Occipital lobe (tissue), 2 donors: ENCODE measurements around the gene ATG7. TPM values are rescaled to one million over a fixed set of nuclear protein-coding genes. Genes with fewer than 3 reads are reported as not detected.
A peak's percentile ranks its signal among the peaks of the same experiment; 100 is the strongest.
"Not testable (repeated sequence)": the region's sequence is repeated elsewhere in the genome, so short reads cannot be mapped to it uniquely, and the experiment has no call there.

ENCODE experiments used
- DNase-seq: peaks from one replicate; lab custom pipeline; 2025; lab: John Stamatoyannopoulos, UW
- total RNA-seq: library from RNA; depleted of rRNA; stranded (reverse); fragments of >200 nt; gene quantifications from one replicate; pipeline ENCODE4 v1.2.3, GENCODE V29; 2014

The ATG7 gene
- total RNA-seq, 1 donor from 2014 or later = 22.6 TPM

DNA sequence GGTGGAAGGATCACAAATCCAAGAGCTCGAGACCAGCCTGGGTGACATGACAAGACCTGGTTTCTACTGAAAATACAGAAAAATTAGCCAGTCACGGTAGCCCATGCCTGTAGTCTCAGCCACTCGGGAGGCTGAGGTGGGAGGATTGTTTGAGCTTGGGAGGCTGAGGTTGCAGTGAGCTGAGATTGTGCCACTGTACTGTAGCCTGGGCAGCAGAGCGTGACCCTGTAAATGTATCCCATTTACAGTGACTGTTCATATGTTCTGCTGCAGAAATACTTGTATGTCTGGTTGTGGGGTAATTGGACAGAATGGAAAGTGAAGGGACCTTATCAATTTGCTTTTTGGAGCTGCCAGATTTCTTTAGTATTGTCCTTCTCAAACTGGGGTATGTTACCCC is 24.9 kb downstream of the ATG7 start:
- DNase-seq = no peak

DNA sequence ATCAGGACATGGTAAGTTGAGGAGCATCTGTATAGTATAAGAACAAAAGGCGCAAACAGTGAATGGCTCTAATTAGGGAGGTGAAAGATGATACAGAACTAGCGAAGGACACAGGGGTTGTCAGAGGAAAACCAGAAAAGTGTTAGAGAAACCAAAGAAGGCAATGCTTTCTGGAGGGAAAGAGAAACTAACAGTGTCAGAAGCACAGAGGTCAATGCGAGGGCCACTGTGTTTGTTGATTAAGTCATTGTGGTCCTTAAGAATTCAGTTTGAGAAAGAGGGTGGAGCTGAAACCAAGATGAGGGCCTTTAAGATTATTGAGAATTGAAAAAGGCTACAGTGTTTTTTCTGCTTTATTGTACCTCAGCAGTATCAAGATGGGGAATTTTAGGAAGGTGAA is 28.8 kb downstream of the ATG7 start:
- no peak for DNase-seq

DNA sequence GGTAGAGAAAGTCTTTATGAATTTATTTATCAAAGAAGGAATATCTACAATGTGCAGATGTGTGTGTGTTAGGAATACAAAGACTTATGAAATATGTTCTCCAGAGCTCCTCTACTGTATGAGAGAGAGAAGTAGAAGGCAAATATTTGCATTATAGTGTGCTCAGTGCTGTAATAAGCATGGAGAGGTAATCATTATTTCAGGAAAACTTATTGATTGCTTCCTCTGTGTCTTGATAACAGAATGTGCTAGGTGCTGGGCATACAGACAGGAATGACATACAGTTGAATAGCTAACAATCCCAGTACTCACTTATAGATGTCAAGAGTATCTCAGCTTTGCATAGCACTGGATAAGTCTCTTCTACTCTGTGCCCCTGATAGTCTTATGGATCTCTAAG is 30.2 kb downstream of the ATG7 start:
- DNase-seq = no peak

DNA sequence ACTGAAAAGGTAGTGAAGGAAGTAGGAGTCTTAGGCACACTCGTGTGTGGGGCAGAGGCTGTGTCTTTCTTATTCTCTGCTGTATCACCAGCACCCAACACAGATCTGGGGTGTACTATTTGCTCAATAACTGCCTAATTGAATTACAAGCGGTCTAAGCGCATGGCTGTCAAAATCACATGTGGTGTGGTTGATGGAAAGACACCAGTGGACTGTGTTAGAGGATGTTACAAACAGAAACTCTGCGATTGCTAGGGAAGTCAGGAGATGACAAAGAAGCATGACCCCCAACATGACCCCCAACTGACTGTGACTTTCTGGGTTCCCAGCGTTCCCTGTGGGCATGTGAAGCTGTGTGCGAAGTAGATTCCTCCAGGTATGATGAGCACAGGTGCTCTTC is 32.0 kb downstream of the ATG7 start:
- DNase-seq = no peak

DNA sequence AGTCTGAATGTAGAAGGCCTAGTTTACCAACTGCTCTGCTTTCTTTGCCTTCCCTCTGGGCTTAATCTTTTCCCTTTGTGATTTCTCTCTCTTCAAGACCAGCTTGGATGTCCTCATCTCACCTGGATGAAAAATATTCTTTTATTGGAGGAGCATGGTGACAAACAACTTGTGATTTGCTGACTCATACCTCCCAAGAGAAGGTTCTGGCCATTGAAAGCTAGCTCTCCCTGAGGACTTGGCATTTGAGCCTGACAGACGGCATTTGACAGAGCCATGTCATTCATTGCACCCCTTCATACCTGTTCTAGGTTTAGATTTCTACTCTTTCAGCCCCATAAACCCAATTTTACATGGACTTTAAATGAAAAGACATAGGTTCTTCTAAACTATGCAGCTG is 33.3 kb downstream of the ATG7 start:
- no peak for DNase-seq

DNA sequence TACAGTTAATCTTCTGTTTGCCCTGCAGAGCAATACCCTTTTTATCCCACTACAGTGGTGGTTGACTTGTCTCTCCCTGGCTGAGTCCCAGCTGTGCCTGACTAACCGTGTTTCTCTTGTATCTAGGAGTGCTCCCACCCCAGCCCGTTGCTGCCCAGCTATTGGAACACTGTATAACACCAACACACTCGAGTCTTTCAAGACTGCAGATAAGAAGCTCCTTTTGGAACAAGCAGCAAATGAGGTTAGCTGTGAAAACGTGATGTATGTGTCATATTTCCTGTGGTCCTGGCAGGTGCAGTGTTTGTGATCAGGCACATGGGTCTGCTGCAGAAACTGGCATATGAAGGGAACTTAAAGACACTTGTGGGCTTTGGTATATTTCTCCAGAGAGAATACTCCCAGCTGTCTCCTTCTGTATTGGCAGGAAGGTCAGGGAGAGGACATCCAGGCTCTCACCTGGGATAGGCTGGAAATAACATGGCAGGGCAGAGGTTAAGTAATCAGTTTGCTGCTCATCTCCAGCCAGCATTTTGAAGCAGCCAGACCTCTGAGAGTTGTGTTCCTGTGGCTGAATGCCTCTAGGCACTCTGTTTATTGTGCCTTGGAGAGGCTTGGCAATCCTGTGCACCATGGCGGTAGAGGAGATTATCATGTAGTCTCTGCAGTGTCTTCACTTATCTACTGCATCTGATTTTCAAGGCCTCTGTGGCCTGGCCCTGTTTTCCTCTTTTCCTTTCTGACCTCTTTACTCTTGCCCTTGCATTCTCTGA is 34.8 kb downstream of the ATG7 start:
- DNase-seq = peak; percentile 21

DNA sequence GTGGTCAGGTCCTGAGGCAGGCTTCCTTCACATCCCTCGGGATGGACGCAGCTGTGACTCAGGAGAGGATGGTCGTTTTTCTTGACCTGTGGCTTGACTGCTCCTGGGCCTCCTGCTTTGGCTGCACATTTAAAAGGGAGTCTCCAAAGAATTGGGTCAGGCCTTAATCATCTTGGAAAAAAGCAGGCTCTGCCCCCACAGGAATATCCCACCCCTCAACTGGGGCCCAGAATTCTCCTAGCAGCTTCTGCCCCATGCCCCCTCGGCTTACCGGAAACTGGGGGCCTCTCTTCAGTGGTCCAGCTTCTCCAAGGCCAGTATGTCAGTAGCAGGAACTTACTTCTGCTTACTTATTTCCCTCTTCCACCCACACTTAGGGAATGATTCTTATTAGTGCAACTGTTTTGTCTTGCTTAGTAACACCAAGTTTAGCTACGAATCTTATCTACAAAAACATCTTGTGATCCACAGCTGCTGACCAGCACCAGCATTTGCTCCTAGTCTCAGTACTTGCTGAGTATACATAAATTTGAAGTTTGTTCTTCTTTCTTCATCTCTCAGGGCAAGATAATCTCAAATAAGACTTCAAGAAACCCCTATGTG is 35.7 kb downstream of the ATG7 start:
- no peak for DNase-seq

DNA sequence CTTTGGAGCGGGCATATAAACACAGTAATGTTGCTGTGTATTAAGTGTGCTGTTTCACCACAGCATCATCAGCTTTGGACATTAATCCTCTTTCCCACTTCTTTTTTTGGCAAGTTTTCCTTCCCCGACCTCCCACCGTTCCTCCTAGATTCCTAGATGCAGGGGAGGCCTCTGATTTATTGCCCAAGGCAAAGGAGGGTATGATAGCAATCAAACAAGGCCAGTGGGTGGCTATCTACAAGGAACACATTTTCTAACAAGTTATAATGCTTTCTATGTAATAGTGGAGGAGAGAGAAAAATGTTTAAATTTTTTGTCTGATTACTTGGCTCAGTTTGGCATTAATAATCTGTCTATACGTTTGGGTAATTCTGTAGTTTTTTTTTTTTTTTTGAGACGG is 38.1 kb downstream of the ATG7 start:
- no peak for DNase-seq

DNA sequence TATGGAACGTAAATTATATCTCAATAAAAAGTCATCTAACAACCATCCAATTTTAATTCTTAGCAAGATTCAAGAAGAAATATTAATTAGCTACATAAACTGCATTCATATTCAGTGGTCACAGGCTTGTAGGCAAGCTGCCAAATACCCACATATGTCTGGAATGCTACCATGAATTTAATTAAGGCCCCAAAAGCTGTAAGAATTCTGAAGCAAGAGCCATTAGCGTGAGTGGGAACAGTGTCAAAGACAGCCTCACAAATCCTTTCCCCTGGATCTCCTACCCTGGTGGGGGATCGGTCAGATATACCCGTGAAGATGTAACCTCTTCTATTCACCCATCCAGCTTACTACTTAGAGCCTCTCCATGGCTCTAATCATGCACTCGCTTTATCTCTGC is 40.0 kb downstream of the ATG7 start:
- DNase-seq = no peak

DNA sequence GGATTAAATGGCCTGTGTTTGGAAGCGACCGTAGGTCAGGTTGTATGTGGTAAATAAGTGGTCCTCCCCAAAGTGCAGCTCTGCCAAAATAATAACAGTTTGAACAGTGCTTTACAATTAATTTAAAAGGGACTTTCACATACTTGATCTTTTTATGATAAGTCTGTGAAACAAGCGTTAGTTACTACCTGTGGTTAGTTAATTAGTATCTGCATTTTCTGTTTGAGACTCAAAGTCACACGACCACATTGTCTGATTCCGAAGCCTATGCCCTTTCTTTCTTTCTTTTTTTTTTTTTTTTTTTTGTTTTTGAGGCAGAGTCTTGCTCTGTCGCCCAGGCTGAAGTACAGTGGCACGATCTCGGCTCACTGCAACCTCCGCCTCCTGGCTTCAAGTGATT is 45.1 kb downstream of the ATG7 start:
- DNase-seq = no peak

DNA sequence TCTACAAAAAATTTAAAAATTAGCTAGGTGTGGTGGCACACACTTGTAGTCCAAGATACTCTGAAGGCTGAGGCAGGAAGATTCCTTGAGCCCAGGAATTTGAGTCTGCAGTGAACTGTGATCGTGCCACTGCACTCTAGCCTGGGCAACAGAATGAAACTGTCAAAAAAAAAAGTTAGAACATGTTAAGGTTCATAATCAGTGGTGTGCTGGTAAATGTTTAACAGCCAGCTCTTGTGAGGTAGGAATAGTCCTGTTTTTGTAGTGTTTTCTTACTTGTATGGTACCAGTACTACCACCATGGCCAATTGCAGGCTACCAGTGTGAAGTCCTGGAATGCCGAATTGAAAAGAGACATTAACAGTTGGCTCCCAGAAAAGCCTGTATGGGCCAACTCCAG is 50.7 kb downstream of the ATG7 start:
- no peak for DNase-seq

DNA sequence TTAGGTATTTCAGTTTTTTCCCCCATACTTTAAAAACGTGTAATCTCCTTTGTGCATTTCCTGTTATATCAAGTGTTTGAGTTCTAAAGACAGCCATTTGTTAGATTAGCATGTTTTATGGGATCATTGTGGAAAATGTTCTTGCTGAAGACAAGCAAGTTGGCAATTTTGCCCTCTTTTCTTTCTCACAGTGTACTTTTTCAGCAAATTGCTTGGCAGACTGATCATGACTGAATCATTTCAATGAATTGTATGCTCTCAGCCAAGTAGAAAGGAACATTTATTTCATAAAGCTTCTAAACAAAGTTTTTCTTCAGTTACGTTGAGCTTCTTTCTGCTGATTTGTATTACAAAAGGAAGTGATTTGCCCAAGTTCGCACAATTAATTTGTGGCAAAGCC is 51.6 kb downstream of the ATG7 start:
- DNase-seq = no peak

DNA sequence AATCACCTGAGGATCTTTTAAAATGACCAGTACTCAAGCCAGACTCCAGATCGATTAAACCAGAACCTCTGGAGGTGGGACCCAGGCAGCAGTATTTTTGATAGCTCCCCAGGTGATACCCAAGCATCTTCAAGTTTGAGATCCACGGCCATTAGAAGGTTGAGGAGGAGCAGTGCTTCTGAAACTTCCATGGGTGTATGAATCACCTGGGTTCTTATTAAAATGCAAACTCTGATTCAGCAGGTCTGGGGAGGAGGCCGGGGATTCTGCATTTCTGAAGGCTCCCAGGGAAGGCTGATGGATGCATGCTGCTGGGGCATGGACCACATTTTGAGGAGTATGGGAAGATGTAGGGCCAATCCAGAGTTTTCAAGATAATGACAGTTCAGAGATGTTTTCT is 55.4 kb downstream of the ATG7 start:
- no peak for DNase-seq

DNA sequence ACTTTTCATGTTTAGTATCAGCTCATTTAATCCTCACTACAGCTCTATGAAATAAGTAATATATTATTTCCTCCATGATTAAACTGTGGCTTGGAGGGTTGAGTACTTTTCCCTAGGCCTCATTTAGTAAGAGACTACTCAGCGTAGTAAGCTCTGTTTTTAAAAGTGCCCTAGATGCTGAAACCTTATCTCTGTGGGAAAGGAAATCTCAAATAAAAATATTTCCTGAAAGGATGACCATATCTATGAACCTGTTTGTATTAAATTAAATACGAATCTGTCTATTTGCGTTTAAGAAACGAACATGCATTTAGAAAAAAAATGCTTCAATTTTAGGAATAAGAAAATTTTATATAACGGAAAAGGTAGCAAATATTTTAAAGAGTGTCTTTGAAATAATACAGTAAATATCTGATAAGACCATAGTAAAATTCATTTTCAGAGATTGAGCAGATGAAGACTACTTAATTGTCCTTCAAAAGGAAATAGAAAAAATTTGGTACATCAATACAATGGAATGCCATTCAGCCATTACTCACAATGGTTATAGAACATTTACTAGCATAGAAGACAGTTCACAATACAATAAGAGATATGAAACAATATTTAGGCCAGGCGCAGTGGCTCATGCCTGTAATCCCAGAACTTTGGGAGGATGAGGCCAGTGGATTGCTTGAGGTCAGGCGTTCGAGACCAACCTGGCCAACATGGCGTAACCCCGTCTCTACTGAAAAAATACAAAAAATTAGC is 56.2 kb downstream of the ATG7 start:
- no peak for DNase-seq

DNA sequence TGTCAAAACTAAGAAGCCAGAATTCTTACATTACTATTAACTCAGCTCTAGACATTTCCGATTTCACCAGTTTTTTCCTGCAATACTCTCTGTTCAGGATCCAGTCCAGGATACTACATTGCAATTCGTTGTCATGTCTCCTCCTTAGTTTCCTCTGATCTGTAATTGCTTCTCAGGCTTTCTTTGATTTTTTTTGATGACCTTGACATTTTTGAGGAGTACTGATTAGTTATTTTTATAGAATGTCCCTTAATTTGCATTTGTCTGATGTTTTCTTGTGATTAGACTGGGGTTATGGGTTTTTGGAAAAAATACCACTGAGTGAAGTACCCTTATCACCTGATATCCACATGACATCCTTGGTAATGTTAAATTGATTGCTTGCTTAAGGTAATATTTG is 57.6 kb downstream of the ATG7 start:
- no peak for DNase-seq

DNA sequence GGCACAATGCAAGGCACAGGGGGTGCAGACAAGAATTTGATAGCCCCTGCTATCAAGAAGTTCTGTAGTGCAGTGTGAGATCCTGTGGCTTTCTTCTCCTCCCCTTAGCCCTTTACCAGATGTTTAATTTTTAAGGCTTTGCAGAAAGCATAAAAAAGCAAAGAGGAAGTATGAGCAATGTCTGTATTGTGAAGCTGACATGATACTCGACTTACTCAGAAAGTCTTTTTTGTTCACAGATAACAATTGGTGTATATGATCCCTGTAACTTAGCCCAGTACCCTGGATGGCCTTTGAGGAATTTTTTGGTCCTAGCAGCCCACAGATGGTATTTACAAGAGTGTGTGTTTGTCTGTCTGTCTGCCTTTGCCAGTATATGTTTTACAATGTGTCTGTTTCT is 58.9 kb downstream of the ATG7 start:
- no peak for DNase-seq

DNA sequence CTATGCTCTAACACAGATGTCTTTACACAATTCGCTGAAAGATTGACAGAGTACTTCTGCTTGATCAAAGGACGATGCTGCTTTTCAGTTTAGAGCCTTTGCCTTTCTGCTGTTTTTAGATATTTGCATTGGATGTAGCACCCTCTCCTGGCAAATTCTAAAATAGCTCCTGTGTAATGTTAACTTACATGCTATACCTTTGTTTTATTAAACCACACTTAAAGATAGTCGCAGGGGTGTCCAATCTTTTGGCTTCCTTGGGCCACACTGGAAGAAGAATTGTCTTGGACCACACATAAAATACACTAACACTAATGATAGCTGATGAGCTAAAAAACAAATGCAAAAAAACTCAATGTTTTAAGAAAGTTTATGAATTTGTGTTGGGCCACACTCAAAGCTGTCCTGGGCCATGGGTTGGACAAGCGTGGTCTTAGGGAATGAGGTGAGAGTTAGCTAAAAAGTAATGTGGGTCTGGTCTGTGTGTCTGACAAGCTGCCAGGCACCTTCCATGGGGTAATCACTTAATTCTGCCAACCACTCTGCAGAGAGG is 62.9 kb downstream of the ATG7 start:
- no peak for DNase-seq

DNA sequence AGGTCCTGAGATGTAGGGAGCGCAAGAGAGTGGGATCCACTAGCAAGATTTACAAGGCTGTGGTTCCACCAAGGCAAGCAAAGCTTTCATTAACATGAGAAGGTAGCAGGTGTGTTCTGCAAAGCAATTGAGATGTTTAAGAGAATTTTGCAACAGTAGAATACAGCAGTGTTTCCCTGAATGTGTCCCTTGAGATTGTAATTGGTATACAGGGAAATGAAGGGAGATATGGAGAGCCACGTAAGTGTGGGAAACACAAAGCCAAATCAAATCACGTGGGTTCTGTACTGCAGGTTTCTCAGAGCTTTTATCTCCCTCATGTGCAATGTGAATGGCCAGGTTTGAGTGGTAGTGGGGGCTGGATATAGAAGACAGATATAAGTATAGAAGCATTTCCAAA is 67.3 kb downstream of the ATG7 start:
- no peak for DNase-seq

DNA sequence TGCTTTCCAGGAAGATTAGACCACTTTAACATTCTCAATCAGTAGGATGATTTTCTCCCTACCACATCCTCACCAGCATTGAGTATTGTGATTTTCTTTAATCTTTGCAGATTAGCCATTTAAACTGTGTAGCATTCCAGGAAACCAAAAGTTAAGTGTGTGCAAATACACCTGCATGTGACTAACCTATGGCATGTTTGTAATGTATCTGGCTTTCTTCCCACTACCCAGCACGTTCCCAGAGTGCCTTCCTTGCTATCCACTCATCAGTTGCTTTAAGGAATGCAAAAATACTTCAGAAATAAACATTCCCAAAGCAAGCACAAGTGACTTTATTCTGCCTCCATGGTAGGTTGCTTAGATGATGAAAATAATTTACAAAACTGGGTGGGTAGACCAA is 74.2 kb downstream of the ATG7 start:
- no peak for DNase-seq

DNA sequence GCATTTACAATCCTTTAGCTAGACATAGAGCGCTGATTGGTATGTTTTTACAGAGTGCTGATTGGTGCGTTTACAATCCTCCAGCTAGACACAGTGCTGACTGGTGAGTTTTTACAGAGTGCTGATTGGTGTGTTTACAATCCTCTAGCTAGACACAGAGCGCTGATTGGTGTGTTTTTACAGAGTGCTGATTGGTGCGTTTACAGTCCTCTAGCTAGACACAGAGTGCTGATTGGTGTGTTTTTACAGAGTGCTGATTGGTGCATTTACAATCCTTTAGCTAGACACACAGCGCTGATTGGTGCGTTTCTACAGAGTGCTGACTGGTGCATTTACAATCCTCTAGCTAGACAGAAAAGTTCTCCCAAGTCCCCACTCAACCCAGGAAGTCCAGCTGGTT is 76.7 kb downstream of the ATG7 start:
- not testable (repeated sequence) for DNase-seq

DNA sequence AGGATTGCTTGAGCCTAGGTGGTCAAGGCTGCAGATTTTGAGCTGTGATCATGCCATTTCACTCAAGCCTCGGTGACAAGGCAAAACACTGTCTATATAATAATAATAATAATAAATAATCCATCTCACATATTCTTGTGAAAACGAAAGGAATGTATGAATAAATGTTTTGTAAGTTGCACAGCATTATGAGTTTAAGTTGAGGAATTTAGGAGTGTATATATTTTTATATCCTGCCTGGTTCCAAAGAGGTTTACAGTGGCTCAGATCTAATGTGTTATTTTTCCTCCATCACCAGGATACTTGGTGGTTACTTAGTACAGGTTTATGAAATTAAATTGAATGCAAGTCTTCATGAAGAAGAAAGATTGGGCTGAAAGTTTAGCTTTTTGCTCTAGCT is 77.2 kb downstream of the ATG7 start:
- DNase-seq = no peak

DNA sequence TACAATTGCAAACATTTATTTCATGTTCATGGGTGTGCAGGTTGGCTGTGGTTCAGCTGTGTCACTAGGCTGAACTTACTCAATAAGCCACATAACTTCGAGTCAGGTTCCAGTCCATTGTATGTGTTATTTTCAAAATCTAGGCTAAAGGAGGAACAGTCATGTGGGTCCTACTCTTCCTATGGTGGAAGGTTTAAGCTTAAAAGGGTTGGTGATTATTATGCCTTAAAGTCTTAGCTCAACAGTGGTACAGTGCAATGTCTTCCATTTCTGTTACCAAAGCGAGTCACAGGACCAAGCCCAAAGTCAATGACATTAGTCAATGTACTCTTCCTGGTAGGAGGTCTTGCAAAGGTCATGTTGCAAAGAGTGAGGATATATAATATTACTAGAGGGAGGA is 78.2 kb downstream of the ATG7 start:
- no peak for DNase-seq

DNA sequence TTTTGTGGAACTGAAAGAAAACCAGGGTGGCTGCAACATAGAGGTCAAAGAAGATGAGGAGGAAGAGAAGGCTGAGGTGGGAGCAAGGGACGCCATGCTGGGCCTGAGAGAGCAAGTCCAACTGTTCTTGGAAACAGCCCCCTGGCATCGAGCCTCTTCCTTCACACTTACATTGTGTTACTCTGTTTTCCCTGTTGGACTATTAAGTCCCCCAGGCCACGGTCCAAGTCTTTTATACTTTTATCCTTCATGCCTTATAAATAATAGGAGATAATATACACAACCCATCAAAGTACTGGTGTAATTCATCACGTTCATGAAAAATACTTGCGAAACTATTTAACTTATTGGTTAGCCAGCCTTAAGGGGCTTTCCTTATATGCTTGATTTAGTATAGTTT is 79.3 kb downstream of the ATG7 start:
- no peak for DNase-seq
